Measurements from ENCODE around the gene CAMTA1.
A peak's percentile ranks its signal among the peaks of the same experiment; 100 is the strongest.
"Not testable (repeated sequence)": the region's sequence is repeated elsewhere in the genome, so short reads cannot be mapped to it uniquely, and the experiment has no call there.

Gene CAMTA1

DNA sequence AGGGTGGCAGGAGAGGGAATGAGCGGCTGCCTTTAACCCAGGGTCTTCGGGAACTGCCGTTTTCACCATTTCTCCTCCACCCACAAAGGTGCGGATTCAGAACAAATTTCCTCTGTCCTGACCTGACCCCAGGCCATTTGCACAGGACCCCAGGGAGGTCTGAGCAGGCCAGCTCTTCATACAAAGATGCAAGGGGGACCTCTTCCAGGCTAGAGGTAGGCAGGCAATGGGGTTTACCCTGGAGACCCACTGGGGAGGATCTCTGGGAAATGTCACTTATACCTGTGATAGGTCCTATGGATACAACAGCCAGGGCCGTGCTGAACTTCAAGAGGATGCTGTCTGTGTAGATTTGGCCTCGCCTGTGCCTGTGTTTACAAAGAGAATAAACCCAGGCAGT is 896.1 kb downstream of the CAMTA1 start:
- Histone ChIP-seq H3K4me3 (ENCODE audit: low read depth, low read length) (0 out of 2 replicates have a peak overlapping the region, but pooled peaks have one; percentile 69), H3K36me3 (ENCODE audit: control insufficient read depth, insufficient read depth, low read length) (no peaks in the 10 kb centered on the region), H3K27ac (ENCODE audit: low read depth, low read length) (no peak overlapping the region), H3K4me1 (ENCODE audit: control insufficient read depth, insufficient read depth, low read length) (no peaks in the 10 kb centered on the region), H3K27me3 (ENCODE audit: control insufficient read depth, insufficient read depth, low read length) (peaks cover 45% of the 10 kb centered on the region), H3K9ac (ENCODE audit: low read length) (peak overlapping the region; percentile 86), H3K9me3 (ENCODE audit: control insufficient read depth, insufficient read depth, low read depth, low read length) (no peaks in the 10 kb centered on the region)

DNA sequence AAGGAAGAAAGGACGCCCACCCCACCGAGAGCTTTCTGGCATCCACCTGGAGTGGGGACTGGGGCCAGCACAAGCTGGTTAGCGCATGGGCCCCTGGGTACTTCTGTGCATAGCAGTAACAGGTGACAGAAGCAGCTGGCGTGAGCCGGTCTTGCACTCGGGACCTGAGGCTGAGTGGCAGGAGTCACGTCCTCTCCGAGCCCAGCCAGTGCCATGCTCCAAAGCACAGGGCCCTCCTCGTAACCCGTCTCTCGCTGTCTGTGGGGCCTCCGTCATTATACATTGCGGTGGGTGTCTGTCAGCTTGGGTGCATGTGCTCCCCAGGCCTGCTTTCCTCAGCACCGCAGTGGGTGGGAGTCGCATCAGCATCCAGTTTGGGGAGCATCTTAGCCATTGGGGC is 898.3 kb downstream of the CAMTA1 start:
- peaks cover 43% of the 10 kb centered on the region for H3K27me3 ChIP-seq (ENCODE audit: control insufficient read depth, insufficient read depth, low read length)
- no peak overlapping the region for H3K27ac ChIP-seq (ENCODE audit: low read depth, low read length)

DNA sequence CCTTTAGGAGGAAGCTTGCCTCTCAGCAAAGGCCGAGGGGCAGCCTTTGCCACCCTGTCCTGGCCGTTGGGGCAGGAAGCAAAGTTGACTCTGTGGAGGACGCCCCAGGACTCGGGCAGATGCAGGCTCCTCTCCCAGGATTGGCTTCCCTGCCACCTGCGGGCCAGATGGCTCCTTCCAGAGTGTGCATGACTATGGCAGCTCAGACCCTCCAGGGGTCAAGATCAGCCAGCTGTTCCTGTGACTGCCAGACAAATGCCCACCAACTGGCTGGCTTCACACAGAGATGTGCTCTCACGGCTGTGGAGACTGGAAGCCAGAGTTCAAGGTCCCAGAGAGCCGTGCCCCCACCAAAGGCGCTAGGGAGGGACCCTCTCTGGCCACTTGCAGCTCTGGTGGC is 898.9 kb downstream of the CAMTA1 start:
- no peaks in the 10 kb centered on the region for H3K4me1 ChIP-seq (ENCODE audit: control insufficient read depth, insufficient read depth, low read length)
- H3K36me3 ChIP-seq (ENCODE audit: control insufficient read depth, insufficient read depth, low read length), result no peaks in the 10 kb centered on the region
- no peaks in the 10 kb centered on the region for H3K9me3 ChIP-seq (ENCODE audit: control insufficient read depth, insufficient read depth, low read depth, low read length)
- no peak overlapping the region for H3K9ac ChIP-seq (ENCODE audit: low read length)
- H3K27me3 ChIP-seq (ENCODE audit: control insufficient read depth, insufficient read depth, low read length), result peaks cover 37% of the 10 kb centered on the region
- no peak overlapping the region for H3K27ac ChIP-seq (ENCODE audit: low read depth, low read length)
- no peak overlapping the region for H3K4me3 ChIP-seq (ENCODE audit: low read depth, low read length)

More for the DNA sequence above, 898.3 kb downstream of the CAMTA1 start:
- H3K36me3 ChIP-seq (ENCODE audit: control insufficient read depth, insufficient read depth, low read length), result no peaks in the 10 kb centered on the region
- H3K9ac ChIP-seq (ENCODE audit: low read length), result no peak overlapping the region
- H3K9me3 ChIP-seq (ENCODE audit: control insufficient read depth, insufficient read depth, low read depth, low read length), result no peaks in the 10 kb centered on the region
- H3K4me1 ChIP-seq (ENCODE audit: control insufficient read depth, insufficient read depth, low read length), result no peaks in the 10 kb centered on the region
- H3K4me3 ChIP-seq (ENCODE audit: low read depth, low read length), result no peak overlapping the region

GRCh38 chr1:7684861-7685635 is 899.8 kb downstream of the CAMTA1 start:
- no peak overlapping the region for H3K27ac ChIP-seq (ENCODE audit: low read depth, low read length)

GRCh38 chr1:7686301-7686850 is 901.1 kb downstream of the CAMTA1 start:
- no peak overlapping the region for H3K9ac ChIP-seq (ENCODE audit: low read length)
- H3K4me1 ChIP-seq (ENCODE audit: control insufficient read depth, insufficient read depth, low read length), result no peaks in the 10 kb centered on the region
- H3K27me3 ChIP-seq (ENCODE audit: control insufficient read depth, insufficient read depth, low read length), result peaks cover 15% of the 10 kb centered on the region

More at GRCh38 chr1:7684861-7685635, 899.8 kb downstream of the CAMTA1 start:
- Histone ChIP-seq H3K9ac (ENCODE audit: low read length) (no peak overlapping the region), H3K9me3 (ENCODE audit: control insufficient read depth, insufficient read depth, low read depth, low read length) (no peaks in the 10 kb centered on the region), H3K4me1 (ENCODE audit: control insufficient read depth, insufficient read depth, low read length) (no peaks in the 10 kb centered on the region), H3K36me3 (ENCODE audit: control insufficient read depth, insufficient read depth, low read length) (no peaks in the 10 kb centered on the region), H3K4me3 (ENCODE audit: low read depth, low read length) (no peak overlapping the region), H3K27me3 (ENCODE audit: control insufficient read depth, insufficient read depth, low read length) (peaks cover 28% of the 10 kb centered on the region)

DNA sequence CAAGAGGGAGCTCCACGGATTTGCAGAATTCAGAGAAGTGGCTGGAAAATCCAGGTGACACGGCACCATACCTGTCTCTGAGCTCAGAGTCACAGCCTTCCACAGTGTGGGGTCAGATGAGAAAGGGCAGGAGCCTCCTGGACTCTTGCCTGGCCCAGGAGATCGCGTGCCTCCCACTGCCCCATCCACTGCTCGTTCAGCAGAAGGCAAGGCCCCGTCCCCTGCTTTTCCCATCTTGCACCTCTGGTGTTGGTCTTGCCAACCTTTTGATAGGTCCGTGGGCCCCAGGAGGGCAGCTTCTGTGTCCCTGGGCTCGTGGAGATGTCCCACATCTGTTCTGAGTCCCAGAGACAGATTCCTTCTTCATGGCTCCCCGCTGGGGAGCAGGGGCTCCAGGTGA is 902.2 kb downstream of the CAMTA1 start:
- Histone ChIP-seq H3K27me3 (ENCODE audit: control insufficient read depth, insufficient read depth, low read length) (peaks cover 10% of the 10 kb centered on the region; the same call in 1 of the 2 replicates), H3K4me3 (ENCODE audit: low read depth, low read length) (no peak overlapping the region), H3K9me3 (ENCODE audit: control insufficient read depth, insufficient read depth, low read depth, low read length) (peaks cover 6% of the 10 kb centered on the region), H3K9ac (ENCODE audit: low read length) (no peak overlapping the region), H3K27ac (ENCODE audit: low read depth, low read length) (no peak overlapping the region), H3K4me1 (ENCODE audit: control insufficient read depth, insufficient read depth, low read length) (no peaks in the 10 kb centered on the region), H3K36me3 (ENCODE audit: control insufficient read depth, insufficient read depth, low read length) (no peaks in the 10 kb centered on the region)

More at GRCh38 chr1:7686301-7686850, 901.1 kb downstream of the CAMTA1 start:
- no peaks in the 10 kb centered on the region for H3K36me3 ChIP-seq (ENCODE audit: control insufficient read depth, insufficient read depth, low read length)
- no peak overlapping the region for H3K4me3 ChIP-seq (ENCODE audit: low read depth, low read length)
- H3K27ac ChIP-seq (ENCODE audit: low read depth, low read length), result no peak overlapping the region
- H3K9me3 ChIP-seq (ENCODE audit: control insufficient read depth, insufficient read depth, low read depth, low read length), result no peaks in the 10 kb centered on the region

GRCh38 chr1:7688659-7689058 is 903.4 kb downstream of the CAMTA1 start:
- Histone ChIP-seq H3K4me1 (ENCODE audit: control insufficient read depth, insufficient read depth, low read length) (no peaks in the 10 kb centered on the region), H3K27ac (ENCODE audit: low read depth, low read length) (no peak overlapping the region), H3K4me3 (ENCODE audit: low read depth, low read length) (no peak overlapping the region), H3K9me3 (ENCODE audit: control insufficient read depth, insufficient read depth, low read depth, low read length) (peaks cover 19% of the 10 kb centered on the region), H3K36me3 (ENCODE audit: control insufficient read depth, insufficient read depth, low read length) (no peaks in the 10 kb centered on the region), H3K27me3 (ENCODE audit: control insufficient read depth, insufficient read depth, low read length) (peaks cover 10% of the 10 kb centered on the region; the same call in 1 of the 2 replicates), H3K9ac (ENCODE audit: low read length) (no peak overlapping the region)

GRCh38 chr1:7689307-7689706 is 904.1 kb downstream of the CAMTA1 start:
- H3K9me3 ChIP-seq (ENCODE audit: control insufficient read depth, insufficient read depth, low read depth, low read length), result peaks cover 25% of the 10 kb centered on the region
- H3K4me3 ChIP-seq (ENCODE audit: low read depth, low read length); H3K27ac ChIP-seq (ENCODE audit: low read depth, low read length); H3K9ac ChIP-seq (ENCODE audit: low read length); H3K36me3 ChIP-seq (ENCODE audit: control insufficient read depth, insufficient read depth, low read length); H3K4me1 ChIP-seq (ENCODE audit: control insufficient read depth, insufficient read depth, low read length); H3K27me3 ChIP-seq (ENCODE audit: control insufficient read depth, insufficient read depth, low read length): not testable (repeated sequence)

DNA sequence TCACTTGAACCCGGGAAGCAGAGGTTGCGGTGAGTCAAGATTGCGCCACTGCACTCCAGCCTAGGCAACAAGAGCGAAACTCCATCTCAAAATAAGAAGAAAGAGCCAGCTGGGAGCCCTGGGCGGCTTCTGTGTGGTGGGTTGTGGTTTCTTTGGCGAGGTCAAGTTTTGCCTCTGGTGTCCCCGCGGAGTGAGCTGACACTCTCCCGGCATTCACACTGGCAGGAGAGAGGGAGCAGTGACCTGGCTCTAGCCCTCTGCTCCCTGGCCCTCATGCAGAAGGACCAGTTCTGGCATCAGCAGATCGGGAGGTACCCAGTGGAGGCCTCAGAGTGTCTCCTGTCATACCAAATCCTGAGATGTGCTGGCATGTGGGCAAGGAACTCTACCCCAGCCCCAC is 904.8 kb downstream of the CAMTA1 start:
- Histone ChIP-seq H3K27ac (ENCODE audit: low read depth, low read length) (no peak overlapping the region), H3K27me3 (ENCODE audit: control insufficient read depth, insufficient read depth, low read length) (peaks cover 10% of the 10 kb centered on the region; the same call in 1 of the 2 replicates)

DNA sequence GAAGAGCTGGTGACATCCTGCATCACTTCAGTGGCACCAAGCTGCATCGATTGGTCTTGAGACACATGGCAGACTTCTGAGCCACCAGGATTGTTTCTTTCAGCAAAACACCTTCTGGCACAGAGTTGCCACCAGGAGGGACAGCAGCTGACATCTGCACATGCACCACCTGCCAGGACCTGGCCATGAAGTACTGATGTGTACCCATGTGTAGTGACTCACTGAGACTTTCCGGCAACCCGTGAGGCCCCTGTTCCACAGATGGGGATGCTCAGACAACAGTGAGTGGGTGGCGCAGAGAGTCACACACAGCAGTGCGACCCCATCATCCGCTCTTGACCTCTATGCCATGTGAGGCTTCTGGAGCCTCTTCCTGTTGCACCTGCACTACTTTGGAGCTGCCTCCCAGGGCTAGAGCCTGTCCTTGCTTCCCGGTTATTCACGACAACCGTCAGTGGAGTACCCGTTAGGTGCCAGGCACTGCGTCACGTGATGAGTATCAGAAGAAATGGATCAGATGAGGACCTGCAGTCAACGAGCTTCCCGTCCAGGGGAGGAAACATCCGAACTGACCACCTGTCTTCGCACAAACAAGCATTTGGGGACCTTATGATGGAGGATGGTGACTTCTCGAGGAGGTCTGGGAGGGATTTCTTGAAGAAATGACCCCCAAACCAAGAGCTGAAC is 905.4 kb downstream of the CAMTA1 start:
- peaks cover 10% of the 10 kb centered on the region; the same call in 1 of the 2 replicates for H3K27me3 ChIP-seq (ENCODE audit: control insufficient read depth, insufficient read depth, low read length)

More for the DNA sequence above, 904.8 kb downstream of the CAMTA1 start:
- Histone ChIP-seq H3K9me3 (ENCODE audit: control insufficient read depth, insufficient read depth, low read depth, low read length) (peaks cover 25% of the 10 kb centered on the region), H3K4me3 (ENCODE audit: low read depth, low read length) (no peak overlapping the region), H3K4me1 (ENCODE audit: control insufficient read depth, insufficient read depth, low read length) (no peaks in the 10 kb centered on the region), H3K9ac (ENCODE audit: low read length) (no peak overlapping the region), H3K36me3 (ENCODE audit: control insufficient read depth, insufficient read depth, low read length) (no peaks in the 10 kb centered on the region)

DNA sequence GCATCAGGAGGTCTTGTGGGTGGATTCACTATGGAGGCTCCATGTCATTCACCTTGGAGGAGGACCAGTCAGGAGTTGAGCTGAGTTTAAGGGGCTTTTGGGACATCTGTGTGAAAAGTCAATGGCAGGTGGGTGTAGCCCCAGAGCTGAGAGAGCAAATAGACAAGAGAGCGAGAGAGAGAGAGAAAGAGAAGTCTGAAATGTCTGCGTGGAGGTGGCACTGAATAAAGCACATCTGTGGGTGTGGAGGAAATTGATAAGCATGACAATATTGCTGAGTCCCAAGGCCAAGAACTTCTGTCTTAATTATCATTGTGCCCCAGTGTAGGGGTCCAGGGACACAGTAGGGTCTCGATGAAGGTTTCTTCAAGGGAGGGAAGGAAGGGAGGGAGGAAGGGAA is 906.3 kb downstream of the CAMTA1 start:
- no peaks in the 10 kb centered on the region for H3K4me1 ChIP-seq (ENCODE audit: control insufficient read depth, insufficient read depth, low read length)
- no peak overlapping the region for H3K4me3 ChIP-seq (ENCODE audit: low read depth, low read length)
- H3K27me3 ChIP-seq (ENCODE audit: control insufficient read depth, insufficient read depth, low read length), result peaks cover 8% of the 10 kb centered on the region; the same call in 1 of the 2 replicates
- H3K36me3 ChIP-seq (ENCODE audit: control insufficient read depth, insufficient read depth, low read length), result no peaks in the 10 kb centered on the region
- no peak overlapping the region for H3K9ac ChIP-seq (ENCODE audit: low read length)
- H3K27ac ChIP-seq (ENCODE audit: low read depth, low read length), result no peak overlapping the region
- H3K9me3 ChIP-seq (ENCODE audit: control insufficient read depth, insufficient read depth, low read depth, low read length), result peaks cover 25% of the 10 kb centered on the region

More for the DNA sequence above, 905.4 kb downstream of the CAMTA1 start:
- Histone ChIP-seq H3K4me1 (ENCODE audit: control insufficient read depth, insufficient read depth, low read length) (no peaks in the 10 kb centered on the region), H3K9me3 (ENCODE audit: control insufficient read depth, insufficient read depth, low read depth, low read length) (peaks cover 25% of the 10 kb centered on the region), H3K9ac (ENCODE audit: low read length) (no peak overlapping the region), H3K4me3 (ENCODE audit: low read depth, low read length) (no peak overlapping the region), H3K36me3 (ENCODE audit: control insufficient read depth, insufficient read depth, low read length) (no peaks in the 10 kb centered on the region), H3K27ac (ENCODE audit: low read depth, low read length) (no peak overlapping the region)
